Measurements from ENCODE around the gene EPN1. TPM values are rescaled to one million over a fixed set of nuclear protein-coding genes. Genes with fewer than 3 reads are reported as not detected.

EPN1 gene
- polyA plus RNA-seq, 1 of the 3 experiments (the other 2 are of a cell fraction) = 134 TPM

GRCh38 chr19:55666343-55667005 lies 8.6 kb upstream of the EPN1 start:
- WGBS (ENCODE audit: low lambda C conversion rate) = 79% methylated on average over 12 of the region's 12 CpGs
- POLR2A ChIA-PET = no interaction called here

More at GRCh38 chr19:55666343-55667005, 8.6 kb upstream of the EPN1 start:
- Histone ChIP-seq H3F3A (replicated peaks; ENCODE audit: insufficient read depth) (peaks cover 11% of the 10 kb centered on the region), H3K27ac (ENCODE audit: low read depth in 2 of 2, low read length in 1 of 2) (no peak overlapping the region), H4K20me1 (ENCODE audit: insufficient read depth) (peaks cover 88% of the 10 kb centered on the region), H3K9ac (no peak overlapping the region), H3K9me3 (no peaks in the 10 kb centered on the region), H2AFZ (ENCODE audit: low read depth) (no peak overlapping the region), H3K4me2 (no peak overlapping the region), H3K4me1 (ENCODE audit: control insufficient read depth in 1 of 2, insufficient read depth in 2 of 2, low read depth in 1 of 2, low read length in 1 of 2) (no peaks in the 10 kb centered on the region; a peak in 1 of 4 replicates), H3K9me2 (no peaks in the 10 kb centered on the region), H3K4me3 (ENCODE audit: low read depth in 2 of 2, low read length in 1 of 2) (no peak overlapping the region), H3K36me3 (replicated peaks in 1 of 2; ENCODE audit: control insufficient read depth in 1 of 2, insufficient read depth in 2 of 2, low read length in 1 of 2) (peaks cover 21 to 69% of the 10 kb centered on the region in 2 experiments), H3K27me3 (ENCODE audit: insufficient read depth) (no peaks in the 10 kb centered on the region), H3K79me2 (ENCODE audit: insufficient read depth) (peaks cover 88% of the 10 kb centered on the region)
- CTCF ChIA-PET = no interaction called here
- TF ChIP-seq IRF3 (IDR thresholded peaks at IDR 0.05; ENCODE audit: low read depth, low read length) = no peak
- no peak for TF ChIP-seq CTCF (IDR thresholded peaks at IDR 0.05)
- TF ChIP-seq USF2 (IDR thresholded peaks at IDR 0.05; ENCODE audit: borderline replicate concordance, low read depth, low read length) = no peak
- TF ChIP-seq RCOR1 (IDR thresholded peaks at IDR 0.05; ENCODE audit: low read length) = no peak
- no peak for TF ChIP-seq ELF1 (IDR thresholded peaks at IDR 0.05)
- no peak for TF ChIP-seq MXI1 (IDR thresholded peaks at IDR 0.05; ENCODE audit: low read depth, low read length)
- no peak for TF ChIP-seq GABPA (IDR thresholded peaks at IDR 0.05; ENCODE audit: low read depth)
- TF ChIP-seq EP300 (IDR thresholded peaks at IDR 0.05; ENCODE audit: borderline replicate concordance in 1 of 2, low read depth in 1 of 2, low read length in 1 of 2) = no peak
- no peak for TF ChIP-seq CHD2 (IDR thresholded peaks at IDR 0.05; ENCODE audit: low read length, partially characterized antibody)
- TF ChIP-seq JUND (IDR thresholded peaks at IDR 0.05) = no peak
- TF ChIP-seq MEF2A (IDR thresholded peaks at IDR 0.05; ENCODE audit: borderline replicate concordance, low read depth) = no peak
- TF ChIP-seq FOSL2 (IDR thresholded peaks at IDR 0.05; ENCODE audit: borderline replicate concordance, low read depth) = no peak
- no peak for TF ChIP-seq TCF12 (IDR thresholded peaks at IDR 0.05)
- no peak for TF ChIP-seq RAD21 (IDR thresholded peaks at IDR 0.05; ENCODE audit: low read length)
- TF ChIP-seq YY1 (IDR thresholded peaks at IDR 0.05; ENCODE audit: low read depth) = no peak
- no peak for DNase-seq

Data from SK-N-SH (cell line).